HG02840 (cell line): ENCODE data around the gene RAB31.
"Not testable (repeated sequence)": the region's sequence is repeated elsewhere in the genome, so short reads cannot be mapped to it uniquely, and the experiment has no call there.

Experiments used
- ATAC-seq: cut with Tn5 transposase; IDR thresholded peaks from one replicate; pipeline ENCODE4 v1.9.1; 2021; ENCODE audit warnings: mild to moderate bottlenecking, moderate library complexity, moderate number of reproducible peaks; ENCODE audit not compliant: unreplicated experiment, low FRiP score

RAB31 gene, protein sequence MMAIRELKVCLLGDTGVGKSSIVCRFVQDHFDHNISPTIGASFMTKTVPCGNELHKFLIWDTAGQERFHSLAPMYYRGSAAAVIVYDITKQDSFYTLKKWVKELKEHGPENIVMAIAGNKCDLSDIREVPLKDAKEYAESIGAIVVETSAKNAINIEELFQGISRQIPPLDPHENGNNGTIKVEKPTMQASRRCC

DNA sequence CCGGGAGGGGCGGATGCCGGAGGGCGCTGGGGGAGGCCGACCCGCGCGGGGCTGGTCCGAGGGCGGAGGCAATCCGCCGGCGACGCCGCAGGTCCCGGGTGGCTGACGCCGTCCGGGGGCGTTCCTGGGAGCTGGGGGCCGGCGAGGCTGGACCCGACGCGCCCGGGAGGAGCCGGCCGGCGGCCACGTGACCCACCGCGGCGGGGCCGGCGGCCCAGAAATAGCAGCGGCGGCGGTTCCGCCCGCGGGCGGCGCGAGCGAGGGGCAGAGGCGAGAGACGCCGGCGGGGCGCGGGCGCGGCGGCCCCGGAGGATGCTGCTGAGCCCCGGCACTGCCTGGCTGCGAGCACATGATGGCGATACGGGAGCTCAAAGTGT lies at the start of gene RAB31:
Gene RAB31, plus strand, starts transcription at position 245 of the 377 bp plus-strand sequence. Its CDS starts 105 bp downstream, at position 350.
- ATAC-seq, result no peak

DNA sequence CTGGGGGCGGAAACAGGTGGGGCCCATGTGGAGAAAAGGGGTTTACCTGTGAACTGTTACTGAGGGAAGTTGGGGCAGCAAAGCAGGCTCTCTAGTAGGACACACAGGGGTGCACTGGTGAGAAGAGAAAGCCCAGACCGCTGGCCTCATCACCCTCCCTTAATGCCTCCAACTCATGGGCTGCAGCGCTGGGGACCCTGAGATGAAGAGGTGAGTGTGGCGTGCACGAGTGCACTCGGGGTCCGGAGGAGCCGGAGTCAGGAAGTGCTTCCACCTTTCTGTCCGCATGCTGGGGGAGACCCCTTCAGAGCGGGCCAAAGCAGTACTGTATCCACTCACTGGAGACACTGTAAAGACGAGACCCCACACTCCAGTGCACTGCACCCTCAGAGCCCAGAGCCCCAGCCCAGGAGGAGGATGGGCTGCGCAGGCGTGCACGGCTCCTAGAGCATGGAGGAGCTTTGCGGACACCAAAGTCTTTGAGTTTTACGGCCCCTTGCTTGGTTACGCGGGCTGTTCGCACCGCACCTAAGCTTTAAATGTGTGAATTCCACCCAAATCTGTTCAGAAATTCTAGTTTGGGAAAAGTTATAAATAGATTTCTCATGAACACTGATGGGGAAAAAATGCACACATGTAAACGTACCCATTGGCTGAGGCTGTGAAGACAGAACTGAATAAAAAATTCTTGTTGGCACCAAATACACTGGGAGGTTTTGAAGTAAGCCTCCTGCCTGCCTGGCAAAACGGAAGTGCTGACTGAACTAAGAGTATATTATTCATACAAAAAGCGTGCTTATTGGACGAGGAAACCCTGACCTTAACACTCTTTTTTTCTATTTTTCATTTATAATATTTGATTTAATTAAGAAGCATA lies 48.4 kb upstream of the RAB31 start:
- no peak for ATAC-seq

DNA sequence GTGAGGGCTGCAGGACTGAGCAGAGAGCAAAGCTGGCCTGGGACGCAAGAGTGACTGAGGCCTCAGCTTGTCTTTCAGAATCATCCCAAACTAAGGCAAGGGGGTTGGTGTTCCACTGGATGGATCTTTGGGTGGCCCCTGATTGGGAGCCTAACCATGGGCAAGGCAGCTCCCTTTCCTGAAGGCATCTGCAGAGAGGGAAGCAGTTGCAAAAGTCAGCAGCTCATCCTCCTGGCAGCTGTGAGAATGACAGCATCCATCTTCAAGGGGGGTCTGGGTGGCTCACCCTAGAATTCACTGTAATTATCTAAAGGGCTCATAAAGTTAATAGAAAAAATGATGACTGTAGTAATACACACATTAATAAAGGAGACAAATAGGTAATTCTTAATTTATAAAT lies 46.5 kb upstream of the RAB31 start:
- no peak for ATAC-seq

DNA sequence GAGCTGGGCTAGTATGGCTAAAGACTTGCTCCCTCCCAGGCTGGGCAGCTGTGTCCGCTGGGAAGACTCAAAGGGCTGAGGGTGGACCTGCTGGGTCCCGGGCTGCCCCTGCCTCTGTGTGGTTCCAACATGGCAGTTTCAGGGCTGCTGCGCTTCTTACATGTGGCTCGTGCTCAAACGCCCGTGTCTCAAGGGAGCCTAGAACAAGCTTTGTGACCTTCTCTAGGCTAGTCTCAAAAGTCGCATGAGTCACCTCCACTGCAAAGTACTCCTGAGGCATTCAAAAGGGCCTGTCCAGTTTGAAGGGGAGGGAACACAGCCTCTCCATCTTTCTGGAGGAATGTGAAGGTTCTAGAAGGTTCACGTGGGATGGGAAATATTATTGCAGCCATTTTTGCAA lies 44.7 kb upstream of the RAB31 start:
- ATAC-seq, result no peak

DNA sequence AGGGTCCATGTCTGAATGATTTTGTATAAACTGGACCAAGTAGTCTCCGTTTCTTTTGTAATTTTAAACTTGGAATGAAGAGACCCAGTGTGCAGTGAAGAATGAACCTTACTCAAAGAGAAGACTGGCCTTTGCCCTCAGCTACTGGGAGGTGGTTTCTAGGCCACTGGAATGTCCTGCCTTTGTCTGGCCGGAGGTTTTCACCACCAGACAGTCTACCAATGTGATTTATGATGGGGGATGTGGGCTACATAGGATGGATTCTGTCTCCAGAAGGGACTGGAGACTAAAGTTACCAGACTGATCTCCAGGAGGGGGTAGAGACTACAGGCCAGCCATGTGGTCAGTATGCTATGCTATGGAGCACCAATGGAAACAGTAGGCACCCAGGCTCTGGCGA lies 42.8 kb upstream of the RAB31 start:
- no peak for ATAC-seq

DNA sequence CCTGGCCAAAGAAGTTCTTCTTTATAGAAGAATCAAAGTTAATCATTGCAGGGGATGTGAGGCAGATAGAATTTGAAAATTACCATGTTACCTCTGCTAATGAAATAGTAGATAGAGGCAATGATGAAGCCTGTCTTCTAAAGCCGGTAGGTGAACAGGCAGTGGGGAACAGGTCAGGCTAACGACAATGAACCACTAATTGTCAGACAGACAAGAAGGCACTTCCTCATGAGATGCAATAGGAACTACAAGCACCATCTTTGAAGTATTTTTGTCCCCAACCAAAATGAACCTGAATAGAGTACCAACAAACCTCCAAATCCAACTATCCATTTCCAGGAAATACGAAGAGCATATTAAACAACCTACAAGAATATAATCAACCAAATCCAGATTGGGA lies 41.6 kb upstream of the RAB31 start:
- no peak for ATAC-seq

DNA sequence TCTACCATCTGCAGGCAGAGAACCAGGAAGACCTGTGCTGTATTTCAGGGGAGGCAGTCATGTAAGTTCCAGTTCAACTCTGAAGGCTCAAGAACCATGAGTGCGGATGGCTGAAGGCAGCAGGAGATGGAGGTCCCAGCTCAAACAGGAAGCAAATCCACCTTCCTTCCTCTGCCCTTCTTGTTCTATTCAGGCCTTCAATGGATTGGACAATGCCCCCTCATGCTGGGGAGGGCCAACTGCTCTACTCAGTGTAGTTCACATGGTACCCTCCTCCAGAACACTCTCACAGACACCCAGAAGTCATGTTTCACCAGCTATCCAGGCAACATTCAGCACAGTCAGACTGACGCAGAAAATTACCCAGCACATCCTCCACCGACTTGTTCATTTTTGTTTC lies 39.1 kb upstream of the RAB31 start:
- no peak for ATAC-seq

DNA sequence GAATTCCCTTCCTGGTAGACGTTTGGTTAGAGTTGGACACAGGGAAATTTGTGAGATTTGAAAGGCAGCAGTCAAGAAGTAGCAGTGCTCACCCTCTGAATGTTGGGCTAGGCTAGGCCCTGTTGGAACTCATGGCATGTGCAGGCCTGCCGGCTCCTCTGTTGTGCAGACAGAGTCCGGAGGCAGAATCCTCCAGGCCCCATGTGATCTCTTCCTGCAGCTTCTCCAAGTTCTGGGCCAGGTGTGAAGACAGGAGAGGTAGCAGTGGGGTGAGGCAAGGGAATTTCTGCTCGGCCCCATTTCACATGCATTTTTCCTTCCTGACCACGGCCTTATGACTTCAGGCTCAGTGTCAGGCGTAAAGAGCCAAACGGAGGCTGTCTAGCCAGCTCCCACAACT lies 36.9 kb upstream of the RAB31 start:
- no peak for ATAC-seq

DNA sequence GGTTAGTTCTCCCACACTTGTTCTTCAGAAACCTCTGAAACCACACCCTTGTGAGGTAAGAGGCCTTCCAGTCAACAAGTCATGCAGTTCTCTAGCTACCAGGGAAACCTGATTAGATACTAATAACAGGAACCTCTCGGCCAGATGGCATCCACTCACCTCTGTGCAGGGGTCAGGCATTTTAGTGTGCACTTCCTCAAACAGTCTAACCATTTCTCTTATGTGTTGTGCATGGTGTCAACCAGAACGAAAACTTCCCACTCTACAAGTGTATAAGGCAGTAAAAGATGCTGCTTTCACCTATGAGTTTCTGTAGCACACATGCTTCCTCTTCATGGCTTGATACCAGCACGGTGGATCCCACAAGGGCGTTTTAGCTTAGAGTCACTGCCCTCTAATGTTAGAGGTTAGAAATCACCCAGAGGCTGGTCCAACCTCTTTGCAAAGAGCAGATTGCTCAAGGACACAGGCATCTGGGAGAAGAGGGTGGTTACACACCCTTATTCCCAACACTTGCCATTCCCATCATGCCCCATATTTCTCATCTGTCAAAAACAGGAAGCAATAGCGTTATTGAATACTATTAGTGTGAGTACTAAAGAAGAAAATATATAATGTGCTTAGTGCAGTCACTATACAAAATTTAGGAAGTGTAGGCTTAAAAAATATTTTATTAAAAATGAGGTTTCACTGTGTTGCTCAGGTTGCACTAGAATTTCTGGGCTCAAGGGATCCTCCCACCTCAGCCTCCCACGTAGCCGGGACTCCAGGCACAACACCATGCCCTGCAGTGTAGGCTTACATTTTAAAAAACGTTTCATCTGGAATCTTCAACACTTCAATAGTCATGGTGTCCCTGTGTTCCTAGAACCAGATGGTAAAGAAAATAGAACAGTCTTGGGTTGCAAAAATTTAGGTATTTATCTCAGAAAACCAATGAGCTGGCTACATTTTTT lies 34.5 kb upstream of the RAB31 start:
- ATAC-seq, result peak; percentile 99

DNA sequence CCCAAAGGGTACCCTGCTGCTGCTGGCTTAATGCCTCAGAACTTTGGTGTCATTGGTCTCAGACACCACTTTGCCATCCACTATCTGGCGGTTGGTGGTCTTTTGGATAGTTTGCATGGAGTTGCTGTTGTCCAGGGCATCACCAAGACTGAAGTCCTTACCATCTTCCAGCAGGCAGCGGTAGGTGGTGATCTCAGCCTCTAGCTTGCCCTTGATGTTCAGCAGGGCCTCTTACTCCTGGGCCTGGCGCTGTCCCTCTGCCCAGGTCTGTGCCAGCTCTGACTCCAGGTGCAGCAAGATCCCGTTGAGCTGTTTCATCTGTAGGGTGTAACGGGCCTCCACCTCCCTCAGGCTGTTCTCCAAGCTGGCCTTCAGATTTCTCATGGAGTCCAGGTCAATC lies 29.9 kb upstream of the RAB31 start:
- not testable (repeated sequence) for ATAC-seq

DNA sequence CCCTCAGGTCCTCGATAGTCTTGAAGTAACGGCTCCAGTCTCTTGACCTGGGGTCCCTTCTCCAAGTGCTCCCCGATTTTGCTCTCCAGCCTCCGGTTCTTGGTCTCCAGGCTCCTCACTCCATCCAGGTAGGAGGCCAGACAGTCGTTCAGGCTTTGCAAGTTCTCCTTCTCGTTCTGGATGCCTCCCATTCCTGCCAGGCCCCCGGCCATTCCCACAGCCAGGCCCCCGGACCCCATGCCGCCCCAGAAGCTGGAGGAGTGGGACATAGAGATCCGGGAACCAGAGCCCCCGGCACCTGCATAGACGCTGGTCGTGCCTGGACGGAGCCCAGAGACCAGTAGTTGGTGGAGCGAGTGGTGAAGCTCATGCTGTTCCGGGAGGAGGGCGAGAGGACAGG lies 29.0 kb upstream of the RAB31 start:
- ATAC-seq, result no peak

DNA sequence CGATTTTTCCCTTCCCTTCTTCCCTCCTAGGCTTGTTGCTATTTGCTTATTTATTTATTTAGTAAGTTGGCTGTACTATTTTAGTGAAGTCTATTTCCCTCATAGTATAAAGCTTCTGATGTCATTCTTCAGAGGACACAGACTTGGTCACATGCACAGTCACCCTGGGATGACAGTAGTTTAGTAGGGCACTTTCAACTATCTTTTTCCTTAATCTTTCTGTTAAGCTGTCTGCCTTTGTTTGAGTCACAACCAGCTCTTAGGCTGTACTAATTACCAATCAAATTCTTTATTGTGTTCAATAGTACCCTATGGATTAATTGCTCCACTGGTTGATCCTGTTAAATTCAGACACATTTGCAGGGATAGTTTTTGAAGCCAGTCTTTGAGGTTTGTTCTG lies 26.9 kb upstream of the RAB31 start:
- no peak for ATAC-seq

DNA sequence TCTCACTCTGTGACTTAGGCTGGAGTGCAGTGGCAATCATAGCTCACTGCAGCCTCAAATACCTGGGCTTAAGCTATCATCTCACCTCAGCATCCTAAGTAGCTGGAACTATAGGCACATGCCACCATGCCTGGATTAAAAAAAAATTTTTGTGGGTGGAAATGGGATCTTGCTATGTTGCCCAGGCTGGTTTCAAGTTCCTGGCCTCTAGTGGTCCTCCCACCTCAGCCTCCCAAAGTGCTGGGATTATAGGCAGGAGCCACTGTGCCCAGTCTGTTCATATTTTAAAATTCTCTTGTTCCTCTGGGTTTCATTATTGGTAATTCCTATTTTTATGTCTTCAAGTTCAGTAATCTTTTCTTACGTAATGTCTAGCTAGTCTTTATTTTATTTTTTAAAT lies 25.5 kb upstream of the RAB31 start:
- ATAC-seq, result no peak

DNA sequence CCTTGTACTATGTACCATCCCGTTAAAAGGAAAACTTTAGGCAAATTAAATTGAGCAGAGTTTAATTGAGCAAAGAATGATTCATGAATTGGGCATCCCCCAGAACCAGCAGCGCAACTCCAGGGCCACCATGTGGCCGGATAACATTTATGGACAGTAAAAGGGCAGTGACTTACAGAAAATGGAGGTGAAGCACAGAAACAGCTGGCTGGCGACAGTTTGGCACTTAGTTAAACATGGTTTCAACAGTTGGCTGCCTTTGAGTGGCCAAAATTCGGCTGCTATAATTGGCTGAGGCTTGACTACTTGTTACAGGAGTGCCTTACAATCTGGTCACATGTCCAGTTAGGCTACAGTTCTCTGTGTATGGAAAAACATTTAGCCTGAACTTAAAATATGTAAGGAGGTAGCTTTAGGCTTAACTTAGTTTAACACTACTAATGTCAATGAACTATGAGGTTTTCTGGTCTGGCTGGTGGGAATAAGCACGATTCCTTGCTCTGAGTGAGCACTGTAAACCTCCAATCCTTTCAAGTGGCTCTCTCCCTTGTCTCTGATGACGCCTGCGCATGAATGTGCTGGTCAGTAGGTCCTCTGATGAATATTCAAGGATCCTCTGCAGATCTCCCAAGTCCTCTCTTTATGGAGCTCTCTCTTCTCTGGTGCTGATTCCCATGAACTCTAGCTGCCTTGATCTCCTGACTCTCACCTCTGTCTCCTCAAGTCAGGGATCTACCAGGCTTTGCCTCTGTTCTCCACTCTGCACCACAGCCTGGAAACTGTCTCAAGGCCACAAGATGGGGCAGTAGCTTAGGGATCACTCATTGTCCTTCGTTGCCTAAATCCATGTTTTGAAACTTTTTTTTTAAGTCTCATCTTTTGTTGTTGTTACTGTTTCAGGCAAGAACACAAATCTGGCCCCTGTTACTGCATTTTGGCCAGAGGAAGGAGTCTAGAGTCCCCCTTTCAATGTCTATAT lies 24.4 kb upstream of the RAB31 start:
- ATAC-seq, result no peak

DNA sequence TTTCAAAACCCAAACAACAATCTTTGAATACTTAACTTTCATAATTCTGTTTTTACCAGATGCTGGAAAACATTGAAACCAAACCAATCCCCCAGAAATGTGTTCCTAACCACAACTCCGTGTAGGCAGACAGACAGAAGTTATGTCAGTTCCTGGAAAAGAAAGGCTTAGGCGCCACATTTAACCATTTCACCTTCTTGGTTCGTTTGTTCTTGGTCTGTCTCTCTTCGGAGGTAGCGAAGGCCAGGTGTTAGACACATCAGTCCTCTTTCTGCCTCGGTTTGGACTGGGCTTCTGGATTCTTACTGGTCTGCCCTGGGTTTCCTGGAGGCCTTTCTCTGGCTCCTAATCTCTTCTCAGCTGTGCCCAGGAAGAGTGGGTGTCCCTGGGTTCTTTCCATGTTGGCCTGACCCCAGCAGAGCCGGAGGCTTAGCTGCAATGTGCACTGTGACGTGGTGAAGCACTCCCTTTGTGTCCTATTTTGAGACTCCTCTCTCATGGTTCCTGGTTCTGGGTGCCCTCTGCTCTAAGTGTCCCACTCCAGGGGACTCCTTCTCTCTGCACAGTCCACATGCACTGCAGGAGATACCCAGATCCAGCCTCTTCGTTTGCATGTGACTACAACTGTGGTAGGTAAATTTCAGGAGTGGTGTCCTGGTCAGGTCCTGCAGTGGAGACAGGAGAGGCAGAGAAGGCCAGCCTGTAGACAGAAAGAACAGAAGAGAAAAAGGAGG lies 23.1 kb upstream of the RAB31 start:
- ATAC-seq, result no peak

DNA sequence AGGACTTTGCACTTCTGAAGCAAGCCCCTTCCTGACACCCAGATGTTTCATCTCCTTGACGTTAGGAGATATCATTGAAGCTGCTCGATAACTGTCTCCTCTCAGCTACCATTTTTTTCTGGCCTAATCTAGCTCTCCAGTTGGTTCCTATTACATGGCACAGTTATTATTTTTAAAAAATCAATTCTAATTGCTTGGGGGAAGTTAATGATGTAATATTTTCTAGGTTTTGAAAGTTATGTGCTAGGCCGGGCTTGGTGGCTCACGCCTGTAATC lies 22.5 kb upstream of the RAB31 start:
- no peak for ATAC-seq

DNA sequence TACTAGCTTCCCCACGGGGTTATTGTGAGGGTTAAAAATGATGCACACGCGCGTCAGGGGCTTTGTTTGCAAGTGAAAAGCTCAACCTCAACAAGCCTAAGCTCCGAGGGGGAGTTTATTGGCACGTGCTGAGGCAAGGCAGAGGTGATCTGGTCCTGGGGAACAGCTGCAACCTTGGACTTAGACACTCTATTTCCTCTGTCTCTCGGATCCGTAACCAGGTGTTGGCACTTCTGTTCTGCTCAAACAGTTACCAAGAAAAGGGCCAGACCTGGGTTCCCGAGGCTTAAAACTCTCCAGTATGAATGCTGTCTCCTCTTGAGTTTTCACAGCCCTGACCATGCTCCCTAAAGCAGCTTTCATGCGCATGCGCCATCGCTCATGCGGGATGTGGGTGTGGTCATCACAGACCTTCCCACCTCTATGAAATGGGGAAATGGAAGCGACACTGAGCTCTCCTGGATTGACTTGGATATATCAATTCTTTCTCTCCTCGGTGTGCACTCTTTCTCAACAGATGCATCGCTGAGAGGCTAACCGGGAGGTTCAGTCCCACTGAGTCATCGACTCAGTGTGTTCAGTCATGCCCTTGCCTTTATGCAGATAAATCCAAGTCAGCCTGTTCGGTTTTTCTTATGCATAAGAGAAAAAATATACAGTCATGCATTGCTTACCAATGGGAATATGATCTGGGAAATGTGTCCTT lies 19.9 kb upstream of the RAB31 start:
- no peak for ATAC-seq

DNA sequence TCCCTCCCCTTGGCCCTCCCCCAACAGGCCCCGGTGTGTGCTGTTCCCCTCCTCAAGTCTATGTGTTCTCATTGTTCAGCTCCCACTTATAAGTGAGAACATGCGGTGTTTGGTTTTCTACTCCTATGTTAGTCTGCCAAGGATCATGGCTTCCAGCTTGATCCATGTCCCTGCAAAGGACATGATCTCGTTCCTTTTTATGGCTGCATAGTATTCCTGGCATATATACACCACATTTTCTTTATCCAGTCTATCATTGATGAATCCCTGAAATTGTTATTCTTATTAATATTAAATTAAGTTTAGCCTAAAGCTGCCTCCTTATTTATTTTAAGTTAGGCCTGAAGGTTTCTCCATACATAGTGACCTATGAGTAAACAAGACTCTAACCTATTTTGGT lies 18.8 kb upstream of the RAB31 start:
- no peak for ATAC-seq
